Cardiac muscle cell (in vitro differentiated cells and primary cell): ENCODE measurements around the gene ELAVL1. TPM values are rescaled to one million over a fixed set of nuclear protein-coding genes. Genes with fewer than 3 reads are reported as not detected.
"Not testable (repeated sequence)": the region's sequence is repeated elsewhere in the genome, so short reads cannot be mapped to it uniquely, and the experiment has no call there.

Source experiments
- DNase-seq, 2 donors: peaks; one replicate each; pipeline versions ENCODE4 v3.0.0 to v3.0.0-alpha.2; 2010 to 2017; ENCODE audit warnings: low read depth in 1 of 2, low spot score in 1 of 2
- H3K27ac ChIP-seq: fragments of 200-600 bp; sonication (generic); 2 replicates; pipeline ENCODE4 v1.5.1; 2016
- H3K27me3 ChIP-seq: fragments of 200-600 bp; sonication (generic); 2 replicates; pipeline ENCODE4 v1.6.0; 2016; ENCODE audit warnings: control low read depth
- H3K36me3 ChIP-seq: fragments of 200-600 bp; sonication (generic); 2 replicates; pipeline ENCODE4 v1.5.1; 2016; ENCODE audit warnings: control low read depth
- H3K4me1 ChIP-seq: fragments of 200-600 bp; sonication (generic); 2 replicates; pipeline ENCODE4 v1.8.1; 2017; ENCODE audit warnings: low read depth, mild to moderate bottlenecking, mixed run types
- H3K4me3 ChIP-seq: fragments of 200-600 bp; sonication (generic); 2 replicates; pipeline ENCODE4 v1.5.1; 2016; ENCODE audit warnings: mild to moderate bottlenecking
- H3K9me3 ChIP-seq: fragments of 200-600 bp; sonication (generic); 2 replicates; pipeline ENCODE4 v1.5.1; 2017; ENCODE audit warnings: low read depth, mild to moderate bottlenecking, control low read depth
- CTCF ChIP-seq: IDR thresholded peaks from 2 replicates; pipeline ENCODE4 v1.5.1; 2012; ENCODE audit warnings: low read depth, mild to moderate bottlenecking, low read length
- polyA plus RNA-seq: library from polyadenylated mRNA; unstranded; fragments of >200 nt; fragmentation: Nextera tagmentation; extraction: Ambion mirVana; gene quantifications from 2 replicates; pipeline ENCODE4 v1.2.1, GENCODE V29; 2016
- total RNA-seq: library from RNA; depleted of rRNA; stranded (reverse); fragments of >200 nt; gene quantifications from 2 replicates; pipeline ENCODE4 v1.2.3, GENCODE V29; 2016

ELAVL1 gene
- total and polyA plus RNA-seq, 2 experiments from 2014 or later, result 66.5 to 104 TPM

- no peak overlapping the region for H3K4me3 ChIP-seq
- TF ChIP-seq CTCF, result no peak
- H3K4me1 ChIP-seq, result peaks cover 5% of the 10 kb centered on the region
- no peaks in the 10 kb centered on the region for H3K9me3 ChIP-seq
- H3K36me3 ChIP-seq, result no peaks in the 10 kb centered on the region
- DNase-seq, result no peak
- H3K27me3 ChIP-seq, result no peaks in the 10 kb centered on the region
- no peak overlapping the region for H3K27ac ChIP-seq
These were observed 33.4 kb upstream of the ELAVL1 start for GRCh38 chr19:8038815-8039214.

DNA sequence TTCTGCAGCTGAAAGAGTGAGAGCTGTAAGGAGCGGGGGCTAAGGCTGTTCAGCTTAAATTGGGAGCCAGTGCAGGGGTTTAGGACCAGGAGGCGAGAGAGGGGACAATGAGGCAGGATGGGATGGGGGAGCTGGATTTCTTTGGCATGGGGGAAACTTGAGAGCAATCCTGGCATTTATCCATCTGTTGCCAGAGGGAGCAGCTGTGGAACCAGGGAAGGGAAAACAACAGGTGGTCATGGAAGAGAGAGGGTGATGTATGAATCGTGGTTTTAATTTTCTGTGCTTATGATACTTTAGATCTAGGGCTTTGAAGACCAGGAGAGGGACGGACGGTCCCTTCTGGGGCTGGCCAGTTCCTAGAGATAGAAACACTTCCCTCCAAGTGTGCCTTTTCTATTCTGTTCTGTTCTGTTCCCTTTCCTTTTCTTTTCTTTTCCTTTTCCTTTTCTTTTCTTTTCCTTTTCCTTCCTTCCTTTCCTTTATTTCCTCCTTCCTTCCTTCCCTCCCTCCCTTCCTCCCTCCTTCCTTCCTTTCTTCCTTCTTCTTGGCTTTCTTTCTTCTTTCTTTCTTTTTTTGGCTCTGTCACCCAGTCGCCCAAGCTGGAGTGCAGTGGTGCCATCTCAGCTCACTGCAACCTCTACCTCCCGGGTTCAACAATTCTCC lies 31.1 kb upstream of the ELAVL1 start:
- Histone ChIP-seq H3K27me3 (no peaks in the 10 kb centered on the region), H3K4me1 (peaks cover 15% of the 10 kb centered on the region), H3K9me3 (no peaks in the 10 kb centered on the region), H3K27ac (no peak overlapping the region), H3K36me3 (no peaks in the 10 kb centered on the region), H3K4me3 (no peak overlapping the region)
- no peak for TF ChIP-seq CTCF
- DNase-seq, result no peak

- no peak for DNase-seq
- Histone ChIP-seq H3K27ac (peak overlapping the region; percentile 92), H3K36me3 (no peaks in the 10 kb centered on the region), H3K4me3 (no peak overlapping the region), H3K27me3 (no peaks in the 10 kb centered on the region), H3K4me1 (peaks cover 20% of the 10 kb centered on the region), H3K9me3 (no peaks in the 10 kb centered on the region)
- no peak for TF ChIP-seq CTCF
These were observed 28.7 kb upstream of the ELAVL1 start for GRCh38 chr19:8034178-8034525.

DNA sequence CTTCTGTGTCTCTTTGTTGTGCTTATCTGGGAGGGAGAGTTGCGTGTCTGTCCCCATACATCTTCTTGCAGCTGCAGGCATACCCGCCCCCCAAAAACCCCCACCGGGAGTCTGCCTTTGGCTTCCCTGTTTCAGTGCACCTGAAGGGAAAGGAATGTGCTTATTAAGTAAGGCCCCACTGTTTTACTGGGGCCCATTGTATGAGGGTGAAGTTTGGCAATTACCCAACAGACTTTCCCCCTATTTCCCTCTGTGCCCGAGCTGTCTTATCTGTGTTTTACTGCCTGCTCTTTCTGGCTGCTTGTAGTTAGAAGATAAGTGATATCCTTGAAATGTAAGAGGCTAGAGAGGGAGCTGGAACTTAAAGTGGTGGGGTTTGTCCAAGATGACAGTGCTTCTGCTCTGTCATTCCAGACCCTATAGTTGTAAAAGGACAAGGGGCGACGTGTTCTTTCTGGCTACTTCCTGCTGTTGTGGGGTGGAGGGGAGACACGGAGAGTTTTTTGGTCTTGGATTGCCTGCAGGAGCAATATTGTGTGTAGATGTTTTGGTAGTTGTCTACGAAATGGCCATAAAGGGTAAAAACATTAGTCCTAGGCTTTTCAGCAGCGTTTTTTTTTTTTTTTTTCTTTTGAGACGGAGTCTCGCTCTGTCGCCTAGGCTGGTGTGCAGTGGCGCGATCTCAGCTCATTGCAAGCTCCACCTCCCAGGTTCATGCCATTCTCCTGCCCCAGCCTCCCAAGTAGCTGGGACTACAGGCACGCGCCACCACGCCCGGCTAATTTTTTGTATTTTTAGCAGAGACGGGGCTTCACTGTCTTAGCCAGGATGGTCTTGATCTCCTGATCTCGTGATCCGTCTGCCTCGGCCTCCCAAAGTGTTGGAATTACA lies 28.1 kb upstream of the ELAVL1 start:
- not testable (repeated sequence) for H3K27me3 ChIP-seq, H3K9me3 ChIP-seq, H3K4me3 ChIP-seq, H3K36me3 ChIP-seq
- peaks cover 26% of the 10 kb centered on the region for H3K4me1 ChIP-seq
- DNase-seq, result peak in 1 of 2 donors; percentile 22
- H3K27ac ChIP-seq, result peak overlapping the region; percentile 92

DNA sequence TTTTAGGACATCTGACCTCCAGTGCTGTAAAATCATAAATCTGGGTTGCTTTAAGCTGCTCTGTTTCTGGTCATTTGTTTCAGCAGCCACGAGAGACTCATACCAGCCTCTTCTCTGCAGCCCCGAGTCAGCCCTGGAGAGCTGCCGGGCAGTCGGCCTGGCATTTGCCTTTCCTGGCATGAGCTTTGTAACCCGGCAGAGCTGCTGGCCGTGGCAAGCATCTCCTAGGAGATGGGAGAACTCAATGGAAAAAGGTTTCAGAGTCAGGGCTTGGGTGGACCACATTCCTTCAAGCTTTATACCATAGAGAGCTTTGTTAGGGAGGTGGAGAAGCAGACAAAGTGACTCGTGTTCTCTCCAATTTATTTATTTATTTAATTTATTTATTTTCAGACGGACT lies 25.5 kb upstream of the ELAVL1 start:
- H3K4me1 ChIP-seq, result peaks cover 26% of the 10 kb centered on the region
- DNase-seq, result no peak
- H3K27me3 ChIP-seq, result no peaks in the 10 kb centered on the region
- no peaks in the 10 kb centered on the region for H3K36me3 ChIP-seq
- H3K4me3 ChIP-seq, result no peak overlapping the region
- no peaks in the 10 kb centered on the region for H3K9me3 ChIP-seq
- no peak for TF ChIP-seq CTCF
- no peak overlapping the region for H3K27ac ChIP-seq

DNA sequence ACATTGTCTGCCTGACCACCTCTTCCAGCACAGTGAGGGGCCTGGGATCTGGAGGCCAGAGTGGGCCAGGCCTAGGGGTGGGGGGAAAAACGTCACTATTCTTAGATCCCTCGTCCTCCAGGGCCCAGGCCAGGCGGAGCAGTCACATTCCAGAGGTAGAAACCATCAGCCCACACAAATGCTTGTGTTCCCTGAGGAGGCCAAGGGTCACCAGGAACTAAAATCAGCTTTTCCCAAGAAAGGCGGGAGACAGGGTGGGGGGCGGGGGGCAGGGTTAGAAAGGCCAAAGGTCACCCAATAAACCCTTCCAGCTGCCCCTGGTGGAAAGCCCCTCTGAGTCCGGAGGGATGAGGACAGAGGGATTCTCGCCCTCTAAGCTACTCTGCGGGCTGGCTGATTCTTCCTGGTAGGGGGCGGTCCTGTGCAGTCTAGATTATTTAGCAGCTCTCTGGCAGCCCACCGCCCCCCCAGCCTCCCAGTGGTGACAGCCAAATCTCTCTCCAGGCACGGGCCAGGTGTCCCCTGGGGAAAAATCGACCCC lies 23.6 kb upstream of the ELAVL1 start:
- Histone ChIP-seq H3K27ac (peak overlapping the region; percentile 94), H3K4me3 (no peak overlapping the region), H3K36me3 (no peaks in the 10 kb centered on the region), H3K27me3 (no peaks in the 10 kb centered on the region), H3K9me3 (no peaks in the 10 kb centered on the region), H3K4me1 (peaks cover 23% of the 10 kb centered on the region)
- DNase-seq, result peak; percentile 65 to 69
- TF ChIP-seq CTCF, result no peak
